ENCODE results near the gene FAM124B.

FAM124B gene

GRCh38 chr2:224401641-224402342 is at the start of gene FAM124B:
Gene FAM124B, minus strand, starts transcription at chr2:224402107. Its CDS starts 339 bp downstream, at chr2:224401768.
- DNase-seq (ENCODE audit: low spot score) (no peak), FAIRE-seq (no peak)

- FAIRE-seq (no peak), DNase-seq (ENCODE audit: low spot score) (no peak)
Observed at GRCh38 chr2:224449212-224450147, 47.6 kb upstream of the FAM124B start.

GRCh38 chr2:224448236-224448635 is 46.3 kb upstream of the FAM124B start:
- no peak for DNase-seq (ENCODE audit: low spot score)
- FAIRE-seq: no peak

GRCh38 chr2:224444783-224445182 is 42.9 kb upstream of the FAM124B start:
- DNase-seq (ENCODE audit: low spot score) (no peak), FAIRE-seq (no peak)

GRCh38 chr2:224444021-224444420 is 42.1 kb upstream of the FAM124B start:
- no peak for FAIRE-seq
- no peak for DNase-seq (ENCODE audit: low spot score)

GRCh38 chr2:224442071-224442967 is 40.4 kb upstream of the FAM124B start:
- FAIRE-seq (no peak), DNase-seq (ENCODE audit: low spot score) (no peak)

GRCh38 chr2:224440988-224441387 is 39.1 kb upstream of the FAM124B start:
- DNase-seq (ENCODE audit: low spot score) (no peak), FAIRE-seq (no peak)

- DNase-seq (ENCODE audit: low spot score): no peak
- no peak for FAIRE-seq
Observed at GRCh38 chr2:224438726-224439125, 36.8 kb upstream of the FAM124B start.

- FAIRE-seq: no peak
- DNase-seq (ENCODE audit: low spot score): no peak
Observed at GRCh38 chr2:224436634-224437033, 34.7 kb upstream of the FAM124B start.

- no peak for FAIRE-seq
- DNase-seq (ENCODE audit: low spot score): no peak
Observed at GRCh38 chr2:224434618-224435017, 32.7 kb upstream of the FAM124B start.

GRCh38 chr2:224433442-224433841 is 31.5 kb upstream of the FAM124B start:
- FAIRE-seq: no peak

GRCh38 chr2:224432003-224432579 is 30.2 kb upstream of the FAM124B start:
- DNase-seq (ENCODE audit: low spot score) (no peak), FAIRE-seq (no peak)

More at GRCh38 chr2:224433442-224433841, 31.5 kb upstream of the FAM124B start:
- DNase-seq (ENCODE audit: low spot score): no peak

- DNase-seq (ENCODE audit: low spot score) (no peak), FAIRE-seq (no peak)
Observed at GRCh38 chr2:224429441-224429810, 27.5 kb upstream of the FAM124B start.

GRCh38 chr2:224428787-224429440 is 27.0 kb upstream of the FAM124B start:
- FAIRE-seq (no peak), DNase-seq (ENCODE audit: low spot score) (no peak)

- no peak for DNase-seq (ENCODE audit: low spot score)
- FAIRE-seq: no peak
Observed at GRCh38 chr2:224427471-224427870, 25.6 kb upstream of the FAM124B start.

GRCh38 chr2:224426656-224427055 is 24.7 kb upstream of the FAM124B start:
- DNase-seq (ENCODE audit: low spot score) (no peak), FAIRE-seq (no peak)

- no peak for FAIRE-seq
Observed at GRCh38 chr2:224421065-224421464, 19.2 kb upstream of the FAM124B start.

GRCh38 chr2:224417947-224418346 is 16.0 kb upstream of the FAM124B start:
- FAIRE-seq: no peak

More at GRCh38 chr2:224421065-224421464, 19.2 kb upstream of the FAM124B start:
- no peak for DNase-seq (ENCODE audit: low spot score)

GRCh38 chr2:224417361-224417729 is 15.4 kb upstream of the FAM124B start:
- FAIRE-seq (no peak), DNase-seq (ENCODE audit: low spot score) (no peak)

More at GRCh38 chr2:224417947-224418346, 16.0 kb upstream of the FAM124B start:
- DNase-seq (ENCODE audit: low spot score): no peak

GRCh38 chr2:224416656-224417360 is 14.9 kb upstream of the FAM124B start:
- DNase-seq (ENCODE audit: low spot score) (no peak), FAIRE-seq (no peak)
